ENCODE data around the gene FOXP2.
"Not testable (repeated sequence)": the region's sequence is repeated elsewhere in the genome, so short reads cannot be mapped to it uniquely, and the experiment has no call there.

The FOXP2 gene

GRCh38 chr7:114569220-114569619 is 154.6 kb downstream of the FOXP2 start:
- Histone ChIP-seq H3K4me3 (ENCODE audit: low read depth in 1 of 2, low read length in 2 of 2) (no peak overlapping the region), H2AFZ (ENCODE audit: low read depth, low read length) (no peak overlapping the region), H3K4me2 (ENCODE audit: insufficient read depth, low read length) (no peak overlapping the region), H3K4me1 (ENCODE audit: insufficient read depth, low read length) (no peaks in the 10 kb centered on the region), H3K36me3 (ENCODE audit: insufficient read depth, low read length) (no peaks in the 10 kb centered on the region), H3K9ac (ENCODE audit: low read depth, low read length) (no peak overlapping the region), H3K79me2 (ENCODE audit: insufficient read depth, low read length) (no peaks in the 10 kb centered on the region), H3K27ac (ENCODE audit: low read length) (no peak overlapping the region), H4K20me1 (ENCODE audit: insufficient read depth, low read length) (no peaks in the 10 kb centered on the region), H3K9me3 (ENCODE audit: insufficient read depth, low read length, severe bottlenecking) (no peaks in the 10 kb centered on the region), H3K27me3 (ENCODE audit: insufficient read depth, low read length, poor library complexity) (no peaks in the 10 kb centered on the region)
- TF ChIP-seq, protein P1, sequence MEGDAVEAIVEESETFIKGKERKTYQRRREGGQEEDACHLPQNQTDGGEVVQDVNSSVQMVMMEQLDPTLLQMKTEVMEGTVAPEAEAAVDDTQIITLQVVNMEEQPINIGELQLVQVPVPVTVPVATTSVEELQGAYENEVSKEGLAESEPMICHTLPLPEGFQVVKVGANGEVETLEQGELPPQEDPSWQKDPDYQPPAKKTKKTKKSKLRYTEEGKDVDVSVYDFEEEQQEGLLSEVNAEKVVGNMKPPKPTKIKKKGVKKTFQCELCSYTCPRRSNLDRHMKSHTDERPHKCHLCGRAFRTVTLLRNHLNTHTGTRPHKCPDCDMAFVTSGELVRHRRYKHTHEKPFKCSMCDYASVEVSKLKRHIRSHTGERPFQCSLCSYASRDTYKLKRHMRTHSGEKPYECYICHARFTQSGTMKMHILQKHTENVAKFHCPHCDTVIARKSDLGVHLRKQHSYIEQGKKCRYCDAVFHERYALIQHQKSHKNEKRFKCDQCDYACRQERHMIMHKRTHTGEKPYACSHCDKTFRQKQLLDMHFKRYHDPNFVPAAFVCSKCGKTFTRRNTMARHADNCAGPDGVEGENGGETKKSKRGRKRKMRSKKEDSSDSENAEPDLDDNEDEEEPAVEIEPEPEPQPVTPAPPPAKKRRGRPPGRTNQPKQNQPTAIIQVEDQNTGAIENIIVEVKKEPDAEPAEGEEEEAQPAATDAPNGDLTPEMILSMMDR (IDR thresholded peaks at IDR 0.05; ENCODE audit: borderline replicate concordance, extremely low read depth, low read length, poor library complexity, severe bottlenecking) = no peak
- no peak for TF ChIP-seq EZH2 (IDR thresholded peaks at IDR 0.05; ENCODE audit: borderline replicate concordance, low read depth, low read length, severe bottlenecking)
- DNase-seq (no peak), ATAC-seq (ENCODE audit: insufficient read depth, low read depth) (no peak)

- Histone ChIP-seq H3K4me1 (ENCODE audit: insufficient read depth, low read length) (no peaks in the 10 kb centered on the region), H3K27me3 (ENCODE audit: insufficient read depth, low read length, poor library complexity) (no peaks in the 10 kb centered on the region), H3K27ac (ENCODE audit: low read length) (no peak overlapping the region), H3K9me3 (ENCODE audit: insufficient read depth, low read length, severe bottlenecking) (no peaks in the 10 kb centered on the region), H4K20me1 (ENCODE audit: insufficient read depth, low read length) (no peaks in the 10 kb centered on the region), H3K36me3 (ENCODE audit: insufficient read depth, low read length) (no peaks in the 10 kb centered on the region), H3K4me3 (ENCODE audit: low read depth in 1 of 2, low read length in 2 of 2) (no peak overlapping the region), H3K9ac (ENCODE audit: low read depth, low read length) (no peak overlapping the region), H3K4me2 (ENCODE audit: insufficient read depth, low read length) (no peak overlapping the region), H2AFZ (ENCODE audit: low read depth, low read length) (no peak overlapping the region), H3K79me2 (ENCODE audit: insufficient read depth, low read length) (no peaks in the 10 kb centered on the region)
- ATAC-seq (ENCODE audit: insufficient read depth, low read depth) = no peak
- DNase-seq = no peak
- no peak for TF ChIP-seq EZH2 (IDR thresholded peaks at IDR 0.05; ENCODE audit: borderline replicate concordance, low read depth, low read length, severe bottlenecking)
- TF ChIP-seq, protein P1 (IDR thresholded peaks at IDR 0.05; ENCODE audit: borderline replicate concordance, extremely low read depth, low read length, poor library complexity, severe bottlenecking) = no peak
These were observed 159.8 kb downstream of the FOXP2 start for GRCh38 chr7:114574384-114574783.

DNA sequence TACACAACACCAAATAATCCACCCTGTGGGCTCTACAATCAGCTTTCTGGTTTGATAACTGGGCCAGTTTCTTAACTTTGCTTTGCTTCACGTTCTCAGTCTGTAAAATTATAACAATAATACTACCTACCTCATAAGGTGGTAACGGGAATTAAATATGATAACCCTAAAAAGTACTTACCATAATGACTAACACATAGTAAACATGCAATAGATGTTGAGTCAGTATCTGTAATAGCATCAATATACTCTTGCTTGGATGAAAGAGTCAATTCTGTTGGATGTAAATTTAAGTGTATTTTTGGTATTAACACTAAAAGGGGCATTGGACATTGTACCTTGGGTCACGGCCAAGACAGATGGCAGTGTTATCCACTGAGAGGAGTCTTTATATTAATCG is 160.5 kb downstream of the FOXP2 start:
- H4K20me1 ChIP-seq (ENCODE audit: insufficient read depth, low read length) = no peaks in the 10 kb centered on the region
- no peaks in the 10 kb centered on the region for H3K27me3 ChIP-seq (ENCODE audit: insufficient read depth, low read length, poor library complexity)
- no peak overlapping the region for H3K9ac ChIP-seq (ENCODE audit: low read depth, low read length)
- no peak overlapping the region for H2AFZ ChIP-seq (ENCODE audit: low read depth, low read length)
- no peak for DNase-seq
- no peak overlapping the region for H3K27ac ChIP-seq (ENCODE audit: low read length)
- H3K9me3 ChIP-seq (ENCODE audit: insufficient read depth, low read length, severe bottlenecking) = no peaks in the 10 kb centered on the region
- ATAC-seq (ENCODE audit: insufficient read depth, low read depth) = no peak
- no peaks in the 10 kb centered on the region for H3K79me2 ChIP-seq (ENCODE audit: insufficient read depth, low read length)
- no peaks in the 10 kb centered on the region for H3K4me1 ChIP-seq (ENCODE audit: insufficient read depth, low read length)
- no peak overlapping the region for H3K4me3 ChIP-seq (ENCODE audit: low read depth in 1 of 2, low read length in 2 of 2)
- no peak overlapping the region for H3K4me2 ChIP-seq (ENCODE audit: insufficient read depth, low read length)
- no peaks in the 10 kb centered on the region for H3K36me3 ChIP-seq (ENCODE audit: insufficient read depth, low read length)
- TF ChIP-seq EZH2 (IDR thresholded peaks at IDR 0.05; ENCODE audit: borderline replicate concordance, low read depth, low read length, severe bottlenecking) = no peak
- TF ChIP-seq, protein P1 (IDR thresholded peaks at IDR 0.05; ENCODE audit: borderline replicate concordance, extremely low read depth, low read length, poor library complexity, severe bottlenecking) = no peak

DNA sequence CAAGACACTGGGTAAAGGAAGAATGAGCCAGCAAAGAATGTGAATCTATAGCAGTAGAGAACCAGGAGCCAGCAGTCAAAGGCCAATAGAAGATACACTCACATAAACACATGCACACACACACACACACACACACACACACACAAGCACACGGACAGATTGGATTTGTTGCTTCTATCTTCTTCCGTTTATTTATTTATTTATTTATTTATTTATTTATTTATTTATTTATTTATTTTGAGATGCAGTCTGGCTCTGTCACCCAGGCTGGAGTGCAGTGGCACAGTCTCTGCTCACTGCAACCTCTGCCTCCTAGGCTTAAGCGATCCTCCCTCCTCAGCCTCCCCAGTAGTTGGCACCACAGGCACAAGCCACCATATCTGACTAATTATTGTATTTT is 166.3 kb downstream of the FOXP2 start:
- H3K9ac ChIP-seq (ENCODE audit: low read depth, low read length); H2AFZ ChIP-seq (ENCODE audit: low read depth, low read length); H4K20me1 ChIP-seq (ENCODE audit: insufficient read depth, low read length); H3K79me2 ChIP-seq (ENCODE audit: insufficient read depth, low read length); DNase-seq; H3K27me3 ChIP-seq (ENCODE audit: insufficient read depth, low read length, poor library complexity); H3K4me2 ChIP-seq (ENCODE audit: insufficient read depth, low read length); H3K27ac ChIP-seq (ENCODE audit: low read length); H3K4me1 ChIP-seq (ENCODE audit: insufficient read depth, low read length); H3K4me3 ChIP-seq (ENCODE audit: low read depth in 1 of 2, low read length in 2 of 2); H3K36me3 ChIP-seq (ENCODE audit: insufficient read depth, low read length); H3K9me3 ChIP-seq (ENCODE audit: insufficient read depth, low read length, severe bottlenecking); ATAC-seq (ENCODE audit: insufficient read depth, low read depth): not testable (repeated sequence)
